HG03457 (cell line): Measurements from ENCODE around the gene PSMC2.
A peak's percentile ranks its signal among the peaks of the same experiment; 100 is the strongest.

Experiments used
- ATAC-seq: cut with Tn5 transposase; IDR thresholded peaks from one replicate; pipeline ENCODE4 v1.9.1; 2021; ENCODE audit warnings: moderate number of reproducible peaks; ENCODE audit not compliant: unreplicated experiment

PSMC2 gene

GRCh38 chr7:103347507-103348267 lies at the start of gene PSMC2:
PSMC2 (plus strand) TSS chr7:103347643; CDS start chr7:103347712, 69 bp downstream.
- ATAC-seq = peak; percentile 66

DNA sequence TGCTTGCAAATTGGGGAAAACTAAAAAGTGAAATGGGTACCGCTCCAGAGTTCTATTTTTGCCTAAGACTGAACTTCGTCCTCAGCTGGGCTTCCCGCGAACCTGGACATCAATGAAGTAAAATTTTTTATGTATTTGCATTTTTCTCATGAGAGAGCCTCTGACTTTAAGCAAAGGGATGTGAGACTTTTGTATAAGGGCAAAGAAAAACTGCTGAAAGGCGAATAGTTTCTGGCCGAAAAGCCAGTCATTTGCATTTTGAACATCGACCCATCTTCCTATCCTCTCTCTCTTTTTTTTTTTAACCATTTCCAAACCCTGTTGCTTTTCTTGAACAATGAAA lies 49.6 kb upstream of the PSMC2 start:
- ATAC-seq = peak; percentile 16

DNA sequence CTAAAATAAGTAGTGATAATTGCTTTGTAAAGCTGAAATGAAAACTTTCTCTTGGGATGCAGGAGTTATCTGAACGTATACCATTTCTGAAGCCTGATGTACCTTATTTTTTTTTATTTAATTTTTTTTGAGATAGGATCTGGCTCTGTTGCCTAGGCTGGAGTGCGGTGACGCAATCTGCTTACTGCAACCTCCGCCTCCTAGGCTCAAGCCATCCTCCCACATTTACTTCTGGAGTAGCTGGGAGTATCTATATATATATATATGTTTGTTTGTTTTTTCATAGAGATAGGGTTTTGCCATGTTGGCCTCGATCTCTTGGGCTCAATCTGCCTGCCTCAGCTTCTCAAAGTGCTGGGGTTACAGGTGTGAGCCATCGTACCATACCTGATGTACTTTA lies 47.8 kb upstream of the PSMC2 start:
- ATAC-seq = no peak

- no peak for ATAC-seq
Observed at GRCh38 chr7:103301441-103301840, 46.0 kb upstream of the PSMC2 start.

DNA sequence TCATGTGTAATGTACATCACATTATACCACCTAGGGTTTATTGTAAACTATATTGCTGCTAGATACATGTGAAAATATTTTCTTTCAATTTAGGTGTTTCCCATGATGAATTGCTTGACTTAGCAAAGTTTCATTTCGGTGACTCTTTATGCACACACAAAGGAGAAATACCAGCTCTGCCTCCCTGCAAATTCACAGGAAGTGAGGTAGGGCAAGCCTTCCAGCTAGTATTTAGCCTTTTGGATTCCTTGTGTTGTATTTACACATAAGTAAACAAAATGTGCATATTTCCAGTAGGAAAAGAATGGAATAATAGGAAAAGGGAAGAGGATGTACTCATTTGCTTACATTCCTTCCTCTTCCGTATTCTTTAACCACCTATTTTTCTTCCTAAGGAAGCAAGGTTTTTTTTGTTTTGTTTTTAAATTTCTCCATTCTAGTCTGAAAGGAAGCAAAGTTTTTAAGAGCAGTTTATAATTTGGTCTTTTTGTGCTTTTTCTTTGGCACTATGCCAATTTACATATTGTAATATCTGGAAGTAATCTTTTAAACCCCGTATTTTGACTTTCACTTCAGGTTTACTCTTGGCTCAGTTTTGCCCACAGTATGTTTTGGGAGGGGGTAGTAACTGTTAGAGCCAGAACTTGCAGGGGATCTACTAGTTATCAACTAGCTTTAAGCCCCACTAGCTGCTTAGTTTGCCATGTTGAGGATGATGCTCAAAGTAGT lies 39.8 kb upstream of the PSMC2 start:
- no peak for ATAC-seq

DNA sequence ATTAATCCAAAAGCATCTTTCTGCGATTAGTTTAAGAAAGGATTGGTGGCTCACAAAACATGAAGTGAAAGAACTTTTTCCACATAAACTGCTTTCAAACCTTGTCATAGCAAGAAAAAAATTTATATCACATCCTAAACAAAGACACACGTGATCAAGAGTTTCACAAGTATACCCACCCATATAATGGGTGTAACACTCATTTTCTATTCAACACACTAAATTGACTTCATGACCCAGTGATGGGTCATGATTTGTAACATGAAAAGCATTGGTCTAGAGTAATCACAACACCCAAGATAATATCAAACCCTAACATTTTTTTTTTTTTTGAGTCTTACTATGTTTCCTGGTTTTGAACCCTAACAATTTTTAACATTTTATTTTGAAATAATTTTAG lies 32.6 kb upstream of the PSMC2 start:
- ATAC-seq = no peak

DNA sequence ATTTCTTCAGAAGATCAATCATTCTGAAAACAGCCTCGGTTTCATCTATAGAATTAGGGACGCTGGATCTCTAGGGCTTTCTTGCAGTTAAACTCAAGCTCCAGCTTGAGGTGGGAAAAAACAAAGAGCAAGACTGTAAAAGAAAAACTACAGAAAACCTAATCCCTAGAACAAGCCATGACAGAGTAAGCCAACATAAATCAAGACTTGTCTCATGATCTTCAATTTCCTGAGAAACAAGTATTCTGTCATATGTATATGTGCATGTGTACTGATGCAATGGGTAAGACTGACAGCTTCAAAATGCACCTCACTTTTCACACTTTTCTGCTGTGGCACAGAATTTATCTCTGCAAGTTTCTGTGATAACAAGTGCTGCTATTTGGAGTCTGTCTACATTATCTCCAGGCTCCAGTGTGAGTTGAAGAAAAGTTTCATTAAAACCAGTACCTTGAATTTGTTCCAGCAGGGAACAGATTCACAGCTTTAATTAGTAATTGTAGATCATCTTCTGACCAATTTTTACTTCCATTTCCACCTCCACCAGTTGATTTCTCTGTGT lies 31.0 kb upstream of the PSMC2 start:
- no peak for ATAC-seq

DNA sequence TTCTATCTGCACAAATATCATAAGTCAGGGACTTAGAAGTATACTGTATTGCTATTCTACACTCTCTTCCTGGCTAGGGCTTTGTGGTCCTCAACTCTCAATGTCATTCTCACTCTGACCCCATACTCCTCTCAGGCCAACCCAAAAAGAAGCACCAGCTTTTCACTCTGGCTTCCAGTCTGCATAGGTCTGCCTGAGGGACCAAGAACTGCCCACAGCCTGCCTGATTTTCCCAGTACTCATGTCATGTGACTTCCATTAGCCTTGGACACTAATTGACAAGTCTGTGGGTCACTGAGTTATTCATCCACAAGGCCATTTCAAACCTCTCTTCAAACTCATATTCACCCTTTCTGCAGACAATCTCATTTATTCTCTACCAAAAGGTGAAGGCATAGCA lies 30.4 kb upstream of the PSMC2 start:
- no peak for ATAC-seq

GRCh38 chr7:103325744-103326143 lies 21.7 kb upstream of the PSMC2 start:
- ATAC-seq = no peak

DNA sequence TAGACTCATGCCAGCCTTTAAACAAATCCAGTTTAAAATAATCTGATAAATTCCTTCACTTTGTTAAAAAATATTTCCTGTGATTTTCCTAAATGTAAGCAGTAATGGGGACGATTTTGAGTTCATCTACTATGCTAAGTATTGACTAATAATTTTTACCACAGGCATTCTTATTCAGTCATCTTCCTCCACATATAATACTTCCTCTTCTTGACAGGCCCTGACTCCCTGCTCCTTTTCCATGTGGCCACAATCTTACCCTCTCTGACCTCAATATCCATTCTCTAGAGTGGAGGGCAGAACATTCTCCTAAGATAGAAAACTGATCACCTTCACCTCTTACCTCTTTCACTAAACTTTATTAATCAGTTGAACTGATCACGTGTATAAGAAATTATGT lies 10.7 kb upstream of the PSMC2 start:
- no peak for ATAC-seq

- no peak for ATAC-seq
Observed at GRCh38 chr7:103338864-103339263, 8.6 kb upstream of the PSMC2 start.

DNA sequence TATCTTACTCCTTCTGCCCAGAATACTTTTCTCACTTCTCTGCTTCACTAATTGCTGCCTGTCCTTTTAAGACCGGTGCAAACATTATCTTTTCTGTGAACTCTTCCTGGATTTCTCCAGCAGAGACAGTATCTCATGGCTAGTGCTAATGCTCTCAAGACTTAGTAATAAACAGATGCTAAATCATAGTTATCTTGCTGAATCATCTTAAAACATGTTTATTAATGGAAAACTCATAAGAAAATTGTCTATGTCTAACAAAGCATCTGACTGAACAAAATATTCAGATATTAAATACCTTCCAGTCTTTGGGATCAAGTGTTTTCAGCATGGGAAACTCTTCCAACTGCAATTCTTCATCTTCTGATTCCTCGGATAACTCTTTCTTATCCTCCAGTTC lies 6.0 kb upstream of the PSMC2 start:
- ATAC-seq = no peak

- no peak for ATAC-seq
Observed at GRCh38 chr7:103343332-103343731, 4.1 kb upstream of the PSMC2 start.

DNA sequence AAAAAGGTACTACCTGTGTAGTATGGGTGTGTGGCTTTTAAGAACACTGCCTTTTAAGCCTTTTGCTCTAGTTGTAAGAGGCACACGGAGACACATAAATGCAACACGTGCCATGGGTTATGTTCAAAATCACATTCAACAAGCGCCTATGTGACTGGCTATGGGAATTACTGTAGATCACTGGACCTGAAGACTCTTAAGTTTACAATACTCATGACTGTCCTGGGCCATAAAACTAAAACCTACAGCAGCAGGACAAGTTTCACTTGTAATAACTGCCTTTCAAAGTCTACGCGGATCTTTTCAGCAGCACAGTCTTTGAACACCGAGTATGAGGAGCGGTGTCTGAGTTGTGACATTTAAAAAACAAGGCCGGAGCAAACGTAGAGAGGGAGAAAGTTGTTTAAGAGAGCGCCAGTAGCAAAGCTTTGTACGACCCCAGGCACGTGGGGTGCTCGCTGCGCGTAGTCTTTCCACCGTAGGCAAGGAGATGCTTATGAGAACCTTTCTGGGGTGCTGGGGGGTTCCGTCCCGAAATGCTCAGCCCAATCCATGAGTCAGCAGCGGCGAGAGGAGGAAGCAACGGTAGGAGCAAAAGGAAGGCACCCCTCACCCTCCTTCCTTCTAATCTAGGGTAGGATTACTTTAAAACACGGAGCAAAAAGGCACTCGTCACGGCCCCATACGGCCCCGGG lies 3.5 kb upstream of the PSMC2 start:
- ATAC-seq = no peak

GRCh38 chr7:103344453-103345149 lies 2.8 kb upstream of the PSMC2 start, which contains the start of gene DNAJC2:
DNAJC2 (minus strand) TSS chr7:103344767; CDS start chr7:103344622, 145 bp downstream.
- ATAC-seq = peak; percentile 70

DNA sequence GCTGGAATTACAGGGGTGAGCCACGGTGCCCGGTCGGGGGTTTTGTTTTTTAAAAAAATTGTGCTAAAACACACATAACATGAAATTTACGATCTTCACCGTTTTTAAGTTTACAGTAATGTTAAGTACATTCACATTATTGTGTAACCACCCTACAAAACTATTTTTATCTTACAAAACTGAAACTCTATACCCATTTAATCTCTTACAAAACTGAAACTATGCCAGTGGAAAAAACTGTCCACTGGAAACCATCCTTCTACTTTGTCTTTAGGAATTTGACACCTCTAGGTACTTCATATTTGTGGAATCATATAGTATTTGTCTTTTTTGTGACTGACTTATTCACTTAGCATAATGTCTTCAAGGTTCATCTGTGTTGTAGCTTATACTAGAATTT lies 1.0 kb upstream of the PSMC2 start:
- ATAC-seq = no peak

DNA sequence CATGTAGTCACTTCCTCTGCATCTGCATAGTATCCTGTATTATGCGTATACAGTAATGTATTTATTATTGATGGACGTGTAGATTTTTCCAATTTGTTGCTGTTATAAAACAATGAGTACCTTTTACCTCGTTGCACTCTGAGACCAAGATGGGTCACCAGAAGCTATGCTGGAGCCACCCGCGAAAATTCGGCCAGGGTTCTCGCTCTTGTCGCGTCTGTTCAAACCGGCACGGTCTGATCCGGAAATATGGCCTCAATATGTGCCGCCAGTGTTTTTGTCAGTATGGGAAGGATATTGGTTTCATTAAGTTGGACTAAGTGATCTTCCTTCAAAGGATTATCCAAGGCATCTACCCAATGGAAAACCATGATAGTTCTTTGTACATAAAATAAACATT lies 1.0 kb downstream of the PSMC2 start:
- no peak for ATAC-seq

DNA sequence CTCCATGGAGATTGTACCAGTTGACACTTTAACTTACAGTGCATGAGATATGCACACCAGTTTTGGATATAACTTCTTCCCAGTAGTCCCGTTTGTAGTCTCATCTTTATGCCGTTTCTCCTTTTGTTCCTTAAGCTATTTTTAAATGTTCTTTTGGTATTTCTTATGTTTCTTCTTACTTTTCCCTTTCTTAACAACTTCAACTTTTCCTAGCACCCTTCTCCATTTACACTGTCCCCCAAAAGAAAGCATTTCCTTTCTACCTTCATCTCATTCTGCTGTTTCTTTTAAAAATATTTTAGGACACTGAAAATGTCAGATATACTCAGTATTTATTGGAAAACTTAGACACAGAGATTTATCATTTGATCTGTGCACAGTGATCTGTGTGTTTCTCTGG lies 1.5 kb downstream of the PSMC2 start:
- ATAC-seq = no peak

DNA sequence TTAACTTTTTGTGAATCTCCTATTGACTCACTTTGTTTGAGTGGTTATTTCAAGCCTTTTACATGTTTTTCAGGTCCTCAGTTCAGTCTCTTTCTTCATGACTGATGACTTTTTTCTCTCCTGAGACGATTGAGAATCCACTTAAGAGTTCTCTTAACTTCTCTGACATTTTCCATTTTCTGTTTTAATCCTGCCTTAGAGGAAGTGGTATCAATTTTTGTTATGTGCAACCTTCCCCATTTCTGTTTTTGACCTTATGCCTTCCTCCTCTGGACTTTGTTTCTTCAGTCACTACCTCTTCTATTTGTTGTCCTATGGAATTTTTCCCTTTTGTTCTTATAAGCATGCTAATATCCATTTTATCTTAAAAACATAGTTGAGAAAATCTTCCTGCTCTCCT lies 2.4 kb downstream of the PSMC2 start:
- no peak for ATAC-seq

GRCh38 chr7:103369432-103369831 lies 22.0 kb downstream of the PSMC2 start:
- ATAC-seq = no peak
